HG02970 (cell line): ENCODE measurements around the gene MINDY4.

Experiments used
- ATAC-seq: cut with Tn5 transposase; IDR thresholded peaks from one replicate; pipeline ENCODE4 v1.9.1; 2021; ENCODE audit warnings: mild to moderate bottlenecking, moderate library complexity, moderate number of reproducible peaks; ENCODE audit not compliant: unreplicated experiment, low FRiP score

The MINDY4 gene

DNA sequence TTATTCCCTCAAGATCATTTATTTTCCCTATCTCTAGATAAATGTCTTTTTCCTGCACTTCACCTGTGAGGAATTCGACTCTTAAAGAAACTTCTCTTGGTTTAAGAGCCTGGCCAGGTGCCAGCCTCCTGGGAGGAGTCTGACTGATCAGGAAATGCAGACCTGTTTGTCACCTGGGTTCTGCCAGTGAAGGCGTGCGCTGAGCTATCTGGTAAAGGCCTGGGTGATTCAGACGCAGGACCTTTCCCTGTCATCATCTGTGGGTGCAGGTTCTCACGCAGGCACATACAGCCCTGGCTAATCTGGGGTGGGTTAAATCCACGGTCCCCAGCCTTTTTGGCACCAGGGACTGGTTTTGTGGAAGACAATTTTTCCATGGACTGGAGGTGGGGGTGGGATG is 75.2 kb downstream of the MINDY4 start:
- no peak for ATAC-seq

DNA sequence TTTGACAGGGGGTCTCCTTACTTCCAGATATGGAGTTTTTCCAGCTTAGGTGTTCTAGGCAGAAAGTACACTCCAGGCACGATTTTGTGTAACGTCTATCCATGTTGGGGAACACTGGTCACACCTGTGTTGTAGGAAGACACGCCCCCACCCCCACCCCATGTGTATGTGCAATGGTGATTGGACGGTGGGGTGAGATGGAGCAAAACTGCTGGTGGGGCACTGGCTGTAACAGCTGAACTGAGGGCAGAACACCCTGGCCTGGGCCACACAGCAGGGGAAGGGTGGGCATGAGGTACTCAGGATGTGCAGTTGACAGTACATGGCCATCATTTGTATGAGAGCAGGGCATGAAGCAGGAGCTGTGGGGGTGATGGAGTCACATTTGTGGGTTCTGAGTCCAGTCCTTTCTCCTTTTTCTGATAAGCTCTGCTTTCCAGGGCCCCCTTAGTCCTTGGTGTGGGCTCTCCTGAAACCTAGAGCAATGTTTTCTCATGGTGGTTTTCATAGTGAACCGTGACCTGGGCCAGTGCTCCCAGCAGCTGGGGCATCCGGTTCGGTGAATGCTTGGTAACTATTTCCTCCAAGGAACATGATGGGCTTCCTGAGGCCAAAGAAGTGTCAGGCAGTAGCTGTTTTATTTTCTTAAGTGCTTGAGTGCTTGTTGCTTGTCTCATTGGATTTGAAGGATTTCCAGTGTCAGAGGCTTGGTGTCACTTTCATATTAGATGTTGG is 77.1 kb downstream of the MINDY4 start:
- no peak for ATAC-seq

DNA sequence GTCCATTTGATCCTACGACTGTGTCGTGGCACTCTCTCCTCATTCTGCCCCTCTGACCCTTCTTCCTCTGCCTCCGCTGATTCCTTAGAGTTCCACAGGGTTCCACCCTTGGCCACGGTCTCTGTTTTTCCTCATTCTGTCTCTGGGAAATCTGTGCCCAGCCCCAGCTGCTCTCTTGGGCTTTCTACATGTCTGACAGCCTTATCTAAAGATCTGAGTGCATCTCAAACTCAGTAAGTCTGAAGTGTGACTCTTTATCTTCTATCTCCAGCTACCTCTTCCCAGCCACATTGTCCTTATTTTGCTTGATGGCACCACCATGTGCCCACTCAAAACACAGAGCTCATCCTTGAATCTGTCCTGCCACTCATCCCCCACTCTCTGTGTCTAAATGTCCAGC is 78.3 kb downstream of the MINDY4 start:
- no peak for ATAC-seq

DNA sequence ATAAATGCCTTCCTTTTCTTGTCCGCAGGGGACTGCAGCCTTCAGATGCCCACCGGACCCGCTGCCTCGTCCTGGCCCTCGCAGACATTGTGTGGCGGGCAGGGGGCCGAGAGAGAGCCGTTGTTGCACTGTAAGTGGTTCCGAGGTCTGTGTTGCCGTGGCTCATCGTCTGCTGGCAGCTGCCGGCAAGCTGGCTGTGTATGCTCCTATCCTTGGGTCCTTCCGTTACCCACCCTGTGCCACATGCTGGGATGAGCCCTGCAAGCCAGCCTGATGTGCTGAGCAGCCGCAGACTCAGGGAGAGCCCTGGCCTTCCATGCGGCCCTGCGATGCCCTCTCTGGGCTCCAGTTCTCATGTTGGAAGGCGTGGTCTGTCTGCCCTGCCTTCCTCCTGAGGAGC is 79.2 kb downstream of the MINDY4 start:
- no peak for ATAC-seq

DNA sequence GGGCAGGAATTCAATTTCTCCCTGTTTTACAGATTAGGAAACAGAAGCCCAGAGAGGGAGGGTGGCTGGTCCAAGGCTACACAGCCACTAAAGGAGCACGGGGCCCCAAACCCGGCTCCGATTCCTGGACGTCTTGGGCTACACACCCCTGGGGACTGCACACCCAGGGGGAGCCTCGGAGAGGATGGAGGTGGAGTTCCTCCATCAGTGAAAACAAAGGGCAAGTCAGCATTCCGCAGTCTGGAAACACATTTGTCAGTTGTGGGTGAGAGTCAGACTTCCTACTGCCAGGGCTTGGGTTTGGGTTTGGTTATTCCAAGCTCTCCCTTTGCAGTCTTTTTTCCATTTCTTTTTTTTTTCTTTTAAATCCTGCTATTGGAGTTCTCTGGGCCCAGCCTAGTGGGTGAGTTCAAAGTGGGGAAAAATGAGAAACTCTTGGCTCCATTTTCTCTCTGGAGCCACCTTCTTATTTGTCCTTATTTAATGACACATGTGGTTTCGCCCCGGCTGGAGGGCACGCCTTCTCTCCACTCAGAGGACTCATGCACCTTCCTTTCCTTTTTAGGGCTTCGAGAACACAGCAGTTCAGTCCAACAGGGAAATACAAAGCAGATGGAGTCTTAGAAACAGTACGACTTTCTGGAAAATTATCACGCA is 80.6 kb downstream of the MINDY4 start:
- ATAC-seq: no peak

DNA sequence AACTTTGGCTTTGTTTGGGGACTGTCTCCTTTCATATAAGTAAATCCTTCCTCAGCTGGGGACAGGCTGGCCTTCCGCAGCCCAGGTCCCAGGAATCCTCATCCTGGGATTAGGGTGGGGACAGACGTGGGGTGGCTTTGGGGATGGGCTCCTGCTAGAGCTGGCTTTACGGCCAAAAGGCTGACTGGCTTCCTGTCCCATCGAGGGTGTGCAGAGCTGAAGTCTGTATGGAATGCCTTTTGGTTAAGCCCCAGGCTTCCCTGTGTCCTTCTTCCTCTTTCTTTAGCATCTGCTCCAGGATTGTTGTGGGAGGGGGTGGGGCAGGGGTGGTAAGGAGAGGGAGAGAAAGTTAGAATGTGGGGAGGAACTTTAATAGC is 81.1 kb downstream of the MINDY4 start:
- ATAC-seq: no peak

DNA sequence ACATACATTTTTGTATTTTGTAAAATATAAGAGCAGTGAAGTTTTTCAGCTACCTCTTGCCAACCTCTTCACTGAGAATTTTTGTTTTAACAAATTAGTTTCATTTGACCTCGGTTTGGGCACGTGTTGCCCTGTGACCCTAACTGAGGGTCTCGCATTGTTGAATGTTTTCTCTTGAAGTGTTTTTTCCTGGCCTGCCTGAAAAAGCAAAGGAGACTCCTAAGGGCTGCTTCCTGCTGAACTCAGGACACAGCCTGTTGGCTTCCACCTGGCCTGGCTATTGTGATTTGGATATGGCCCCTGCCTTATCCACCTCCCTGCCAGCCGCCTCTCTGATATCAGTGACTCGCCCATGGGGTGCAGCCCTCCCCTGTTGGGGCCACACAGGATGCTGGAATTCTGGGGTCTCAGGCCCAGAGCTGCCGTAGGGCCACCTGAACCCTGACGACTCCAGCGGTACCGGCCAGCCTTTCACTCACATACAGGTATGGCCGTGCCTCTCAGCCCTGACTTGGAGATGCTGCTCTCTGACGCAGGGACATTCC is 81.6 kb downstream of the MINDY4 start:
- no peak for ATAC-seq

DNA sequence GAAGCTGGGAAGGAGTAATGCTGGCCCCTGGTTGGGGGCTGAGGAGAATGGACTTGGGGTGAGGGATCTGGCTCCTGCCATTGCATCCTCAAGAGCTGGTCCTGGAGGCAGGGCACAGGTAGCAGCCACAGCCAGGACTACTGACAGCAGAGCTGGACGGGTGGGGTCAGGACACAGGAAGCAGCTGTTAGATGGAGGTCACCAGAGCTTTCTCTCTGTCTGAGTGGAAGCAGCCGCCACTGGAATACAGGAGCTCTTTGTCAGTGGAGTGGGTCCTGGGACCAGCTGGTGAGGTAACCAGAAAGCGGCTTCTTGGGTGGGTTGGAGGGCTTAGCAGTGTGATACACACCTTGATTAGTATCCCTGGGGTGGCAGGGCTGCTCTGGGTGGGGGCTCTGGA is 82.4 kb downstream of the MINDY4 start:
- no peak for ATAC-seq

DNA sequence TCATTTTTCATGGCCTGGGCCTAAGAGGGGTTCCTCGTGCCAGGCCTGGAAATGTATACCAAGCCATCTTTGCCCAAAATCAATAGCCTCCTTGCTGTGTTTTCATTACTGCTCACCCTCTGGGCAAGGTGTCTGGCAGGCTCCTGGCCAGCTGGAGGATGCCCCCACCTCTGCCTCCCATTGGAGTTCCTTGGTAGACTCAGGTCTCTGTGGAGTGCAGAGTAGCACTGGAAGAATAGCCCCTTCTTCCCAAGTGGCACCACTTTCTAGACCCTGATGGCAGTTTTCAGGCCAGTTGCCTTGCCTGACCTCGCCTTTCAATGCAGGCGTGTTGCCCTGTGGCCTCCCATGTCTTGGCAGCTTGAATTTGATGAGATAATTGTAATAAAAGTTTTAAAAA is 84.7 kb downstream of the MINDY4 start:
- ATAC-seq: no peak

DNA sequence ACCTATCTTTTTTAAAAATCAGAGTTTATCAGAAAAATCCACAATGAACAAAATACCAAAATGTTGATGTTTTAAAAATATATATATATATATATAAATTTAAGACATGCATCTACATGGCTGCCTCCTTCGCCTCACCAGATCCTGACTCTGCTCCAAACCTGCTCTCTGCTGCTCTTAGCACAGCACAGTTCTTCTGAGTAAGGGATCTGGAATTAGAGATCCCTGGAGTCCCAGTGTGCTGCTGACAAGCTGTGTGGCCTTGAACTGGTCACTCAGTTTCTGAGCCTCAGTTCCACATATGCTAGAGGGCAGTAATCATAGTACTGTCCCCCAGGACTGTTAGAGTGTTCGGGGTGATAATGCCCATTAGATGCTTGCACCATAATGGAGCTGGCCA is 87.4 kb downstream of the MINDY4 start:
- no peak for ATAC-seq

DNA sequence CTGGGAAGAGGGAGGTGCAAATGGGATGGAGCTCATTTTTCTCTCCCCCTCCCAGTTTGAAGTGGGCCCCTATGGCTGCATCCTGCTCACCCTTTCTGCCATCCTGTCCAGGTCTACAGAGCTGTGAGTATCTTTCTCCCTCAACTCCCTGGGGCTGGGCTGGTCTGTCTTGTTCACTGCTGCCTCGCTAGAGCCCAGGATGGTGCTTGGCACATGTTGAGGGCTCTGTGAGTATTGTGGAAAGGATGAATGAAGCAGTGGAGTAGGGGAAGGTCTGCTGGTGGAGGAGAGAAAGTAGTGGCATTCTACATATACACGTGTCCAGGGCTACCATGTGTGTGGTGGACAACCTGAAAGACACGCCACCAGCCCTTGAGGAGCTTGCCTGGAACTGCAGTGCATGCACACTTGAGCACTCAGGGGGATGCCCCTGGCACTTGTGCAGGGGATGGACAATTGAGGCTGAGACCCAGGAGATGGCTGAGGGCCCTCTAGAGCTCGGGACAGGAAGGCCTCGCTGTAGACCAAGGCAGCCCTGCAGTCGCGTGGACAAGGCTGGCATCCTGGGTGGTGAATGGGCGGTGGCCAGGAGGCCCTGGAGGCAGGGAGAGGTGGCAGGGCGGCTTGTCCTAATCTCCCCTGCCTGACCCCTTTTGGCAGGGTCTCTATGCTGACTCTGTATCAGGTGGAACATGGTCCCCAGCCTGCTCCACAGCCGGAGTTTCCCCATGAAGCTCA is 88.2 kb downstream of the MINDY4 start:
- no peak for ATAC-seq

DNA sequence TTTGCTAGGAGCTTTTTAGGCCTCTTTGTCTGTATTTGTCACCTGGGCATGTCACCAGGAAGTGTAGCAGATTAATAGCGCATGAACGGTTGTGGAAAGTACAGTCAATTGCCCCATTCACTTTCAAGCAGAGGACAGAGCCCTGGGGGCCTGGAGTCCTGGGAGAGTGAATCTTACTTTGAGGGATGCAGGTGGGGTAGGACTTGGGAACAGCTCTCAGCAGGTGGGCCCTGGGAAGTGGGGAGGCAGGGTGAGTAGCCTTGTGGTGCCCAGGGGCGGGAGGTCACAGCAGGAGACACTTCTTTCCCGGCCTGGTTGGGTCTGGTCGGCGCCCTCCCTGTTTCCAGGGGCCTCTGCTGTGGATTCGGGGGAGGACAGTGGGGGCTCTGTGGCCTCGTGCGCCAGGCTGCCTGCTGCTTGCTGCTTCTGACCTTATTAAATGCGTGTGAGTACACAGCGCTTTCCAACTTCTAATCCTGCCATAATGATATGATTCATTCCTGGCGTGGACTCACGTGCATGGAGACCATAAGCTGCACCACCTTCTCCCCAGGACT is 88.8 kb downstream of the MINDY4 start:
- ATAC-seq: no peak

DNA sequence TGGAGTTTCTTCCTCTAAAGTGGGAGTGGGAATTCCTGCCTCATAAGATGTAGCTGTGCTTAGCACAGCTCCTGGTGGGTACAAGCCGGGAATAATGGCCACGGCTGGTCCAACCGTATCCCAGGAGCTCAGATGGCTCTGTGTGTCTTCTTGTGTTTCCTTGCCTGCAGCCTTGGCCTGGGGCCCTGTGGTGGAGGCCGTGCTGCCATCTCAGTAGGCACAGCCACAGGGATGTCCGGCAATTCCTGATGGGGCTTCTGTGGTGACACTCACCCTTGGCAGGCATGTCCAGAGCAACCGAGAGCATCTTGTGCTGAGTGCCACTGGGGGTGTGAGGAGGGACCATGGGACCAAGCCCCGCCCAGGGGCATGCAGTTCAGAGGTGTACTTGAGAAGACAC is 90.4 kb downstream of the MINDY4 start:
- ATAC-seq: no peak

DNA sequence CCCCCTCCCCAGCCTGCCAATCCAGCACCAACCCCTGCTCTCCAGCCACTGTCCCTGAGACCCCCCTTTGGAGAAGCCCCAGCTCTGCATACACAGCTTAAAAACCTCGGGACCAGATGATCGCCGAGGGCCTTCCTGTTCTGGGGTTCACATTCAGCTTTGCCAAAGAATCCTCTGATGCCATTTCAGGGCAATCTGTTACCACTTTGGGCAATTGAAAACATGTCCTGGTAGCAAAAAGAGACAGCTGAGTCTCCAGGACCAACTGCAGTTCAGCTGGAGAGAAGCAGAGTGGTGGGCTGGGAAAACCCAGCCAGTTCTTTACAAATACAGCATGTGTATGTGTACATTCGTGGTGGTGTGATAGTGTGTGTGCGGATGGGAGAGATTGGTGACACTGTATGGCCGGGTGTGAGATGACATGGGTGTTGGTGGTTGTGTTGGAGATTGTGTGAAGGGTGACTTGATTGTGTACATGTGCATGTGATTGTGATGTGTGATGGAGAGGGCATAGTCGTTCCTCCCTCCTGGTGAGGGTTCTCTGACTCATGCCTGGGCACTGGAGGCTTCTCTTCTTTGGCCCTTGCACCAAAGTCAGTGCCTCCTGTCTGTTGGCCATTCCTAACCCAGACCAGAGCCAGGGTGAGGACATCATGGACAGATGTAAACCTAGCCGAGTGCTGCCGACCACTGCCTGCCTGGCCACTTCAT is 91.9 kb downstream of the MINDY4 start:
- no peak for ATAC-seq

DNA sequence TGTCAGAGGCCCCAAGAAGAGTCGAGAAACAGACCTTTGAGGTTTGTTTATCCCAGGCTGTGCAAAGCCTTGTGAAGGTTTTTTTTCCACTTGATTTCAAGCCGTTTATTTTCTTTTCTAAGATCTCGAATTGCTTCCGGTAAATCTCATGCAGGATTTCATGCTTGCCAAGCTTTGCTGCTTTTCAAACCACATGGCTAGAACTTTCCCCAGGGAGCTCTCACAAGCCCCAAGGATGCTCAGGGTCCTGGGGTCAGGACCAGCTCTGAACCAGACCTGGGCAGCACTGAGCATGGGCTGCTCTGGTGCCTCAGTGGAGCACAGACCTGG is 92.5 kb downstream of the MINDY4 start:
- no peak for ATAC-seq

DNA sequence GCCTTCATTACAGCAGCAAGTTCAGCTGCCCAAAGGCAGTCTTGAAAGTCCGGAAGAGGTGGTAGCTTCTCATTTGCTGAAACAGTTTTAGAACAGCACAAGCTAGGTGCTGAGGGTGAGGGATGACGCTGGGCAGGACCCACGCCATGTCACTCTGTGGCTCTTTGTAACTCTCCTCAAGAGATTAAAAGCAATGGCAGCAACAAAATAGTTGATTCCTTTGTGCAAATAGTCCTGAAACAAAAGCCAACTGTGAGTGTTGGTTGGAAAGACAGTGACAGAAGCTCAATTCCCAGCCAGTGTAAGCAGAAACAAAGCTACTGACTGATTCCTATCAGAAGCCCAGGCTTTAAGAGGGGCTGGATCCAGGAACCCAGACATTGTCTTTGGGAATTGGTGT is 92.9 kb downstream of the MINDY4 start:
- ATAC-seq: no peak

DNA sequence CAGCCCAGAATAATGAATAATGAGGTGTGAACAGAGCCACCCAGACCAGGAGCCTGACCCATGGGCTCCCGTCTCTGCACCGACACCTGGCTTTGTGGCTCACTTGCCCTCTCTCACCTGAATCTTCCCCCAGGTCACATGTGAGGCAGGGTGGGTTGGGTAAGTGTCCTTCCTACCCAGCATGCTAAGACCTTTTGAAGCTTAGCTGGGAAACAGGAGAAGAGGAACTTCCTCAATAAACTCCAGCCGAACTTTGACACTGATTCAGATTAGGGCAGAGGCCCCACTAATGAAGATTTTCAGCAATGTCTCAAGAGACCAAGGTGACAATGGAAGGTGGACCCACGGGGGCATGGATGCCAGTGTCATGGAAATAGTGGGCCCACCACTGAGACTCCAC is 93.9 kb downstream of the MINDY4 start:
- no peak for ATAC-seq

DNA sequence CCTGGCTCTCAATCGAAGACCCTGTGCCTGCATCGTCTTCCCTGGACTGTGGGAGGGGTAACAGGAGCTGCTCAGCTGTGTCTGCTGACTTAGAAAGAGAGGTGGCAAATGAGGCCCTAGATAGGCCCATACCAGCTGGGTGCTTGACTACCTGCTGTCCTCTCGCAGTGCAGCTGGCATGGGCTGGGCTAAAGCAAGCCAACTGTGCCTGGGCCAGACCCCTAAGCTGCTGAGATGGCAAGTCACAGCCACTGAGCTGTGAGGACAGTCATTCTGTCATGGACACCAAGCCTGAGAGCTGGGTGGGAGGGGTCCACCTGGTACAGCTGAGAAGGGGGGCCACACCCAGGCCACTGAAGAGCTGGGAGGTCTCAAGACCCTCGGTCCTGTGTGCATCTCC is 94.6 kb downstream of the MINDY4 start:
- no peak for ATAC-seq

DNA sequence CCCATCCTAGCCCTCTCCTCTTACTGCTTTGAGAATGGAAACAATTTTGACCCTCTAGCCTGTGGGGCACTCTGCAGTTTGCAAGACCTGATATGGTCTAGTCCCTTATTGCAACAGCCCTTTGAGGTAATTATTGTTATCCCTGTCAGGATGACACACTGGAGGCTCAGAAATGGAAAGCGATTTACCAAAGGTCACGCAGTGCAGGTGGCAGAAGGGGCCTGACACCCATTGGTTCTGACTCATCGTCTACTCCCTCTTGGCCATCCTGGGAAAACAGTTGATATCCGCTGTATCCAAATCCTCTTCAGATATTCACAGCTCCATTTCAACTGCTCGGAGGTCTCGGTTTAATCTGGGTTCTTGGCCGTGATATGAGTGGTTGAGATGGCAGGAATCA is 95.7 kb downstream of the MINDY4 start:
- ATAC-seq: no peak

DNA sequence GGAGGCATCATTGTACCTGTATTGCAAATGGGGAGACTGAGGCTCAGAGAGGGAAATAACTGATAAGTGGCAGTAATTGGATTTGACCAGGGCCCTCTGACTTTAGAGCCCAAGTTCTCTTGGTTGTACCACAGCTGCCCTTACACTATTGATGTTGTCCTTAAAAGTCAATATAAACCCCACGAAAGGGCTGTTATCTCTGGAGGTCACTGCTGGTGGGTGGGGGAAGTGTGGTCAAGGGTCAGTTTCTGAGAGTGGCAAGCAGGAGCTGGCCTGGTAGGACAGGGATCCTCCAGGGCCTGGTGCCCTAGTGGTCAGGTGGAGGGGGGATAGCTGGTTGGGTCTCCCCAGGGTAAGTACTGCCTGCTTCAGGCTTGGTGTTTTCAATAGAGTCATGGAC is 96.3 kb downstream of the MINDY4 start:
- no peak for ATAC-seq
